Stimulated activated CD4-positive, alpha-beta T cell treated with anti-CD3 and anti-CD28 coated beads, TNF-alpha, amount 100 ng/mL, for 48 hours (primary cell): ENCODE data around the gene DMD.

Source experiments
- DNase-seq, 3 donors: peaks; one replicate each; pipeline ENCODE4 v3.0.0-alpha.2; 2020; ENCODE audit warnings: low read depth in 3 of 3

The DMD gene

DNA sequence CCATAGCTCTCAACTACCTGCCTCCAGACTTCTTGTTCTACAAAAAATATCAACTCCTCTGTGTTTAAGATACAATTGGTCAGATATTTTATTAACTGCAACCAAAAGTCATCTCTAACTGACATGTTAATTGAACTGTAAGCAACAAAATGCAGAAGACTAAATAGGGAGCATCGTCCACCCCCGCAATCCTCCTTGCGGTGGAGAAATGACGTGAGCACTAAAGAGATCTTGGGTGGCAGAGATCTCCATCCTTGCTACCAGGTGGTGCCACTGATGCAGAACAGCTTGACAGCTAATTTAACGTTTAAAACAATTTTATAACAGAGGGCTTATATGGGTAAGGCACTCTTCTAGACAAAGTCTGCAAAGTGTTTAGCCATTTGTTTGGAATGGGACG is 1975.1 kb downstream of the DMD start:
- no peak for DNase-seq

DNA sequence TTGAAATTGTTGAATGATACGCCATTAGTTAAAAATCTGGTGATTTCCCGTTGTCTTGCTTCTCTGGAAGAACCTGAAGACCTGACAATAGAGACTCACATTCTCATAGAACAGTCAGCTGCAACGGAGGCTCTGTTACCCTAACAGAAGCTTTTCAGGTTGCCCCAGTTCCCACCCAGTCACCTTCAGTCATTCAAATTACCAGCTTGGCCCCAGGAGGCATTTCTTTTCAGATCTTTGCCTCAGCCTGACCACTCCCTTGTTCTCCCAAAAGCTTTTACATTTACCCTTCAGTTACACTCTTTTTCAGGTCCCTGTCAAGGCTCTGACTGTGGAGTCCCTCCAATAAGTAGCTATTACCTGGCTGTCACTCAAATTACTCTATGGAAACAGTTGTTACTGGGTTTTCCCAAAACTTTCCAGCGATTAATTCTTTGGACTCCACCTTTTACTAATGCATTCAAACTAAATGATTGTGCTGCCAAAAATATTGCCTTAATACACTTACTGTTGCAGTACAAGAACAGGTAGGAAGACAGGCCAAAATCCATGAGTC is 1977.3 kb downstream of the DMD start:
- DNase-seq = no peak

DNA sequence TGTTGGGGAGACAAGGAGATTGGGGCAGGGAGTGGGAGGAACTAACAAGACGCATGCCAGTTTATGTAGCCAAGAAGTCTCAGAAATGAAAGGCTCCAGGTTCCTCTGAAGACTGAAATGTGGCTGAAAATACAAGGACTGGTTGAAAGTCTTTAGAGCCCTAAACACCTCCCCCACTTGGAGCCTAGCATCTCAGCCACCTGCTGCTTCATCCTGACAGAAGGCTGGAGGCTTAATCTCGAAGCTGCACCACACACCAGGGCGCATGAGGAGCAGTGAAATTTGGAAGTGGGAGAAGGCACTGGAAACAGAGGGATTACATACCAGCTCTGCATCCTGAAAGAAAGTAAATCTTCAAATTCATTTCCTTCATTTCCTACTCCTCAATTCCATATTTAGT is 1978.8 kb downstream of the DMD start:
- DNase-seq = no peak

DNA sequence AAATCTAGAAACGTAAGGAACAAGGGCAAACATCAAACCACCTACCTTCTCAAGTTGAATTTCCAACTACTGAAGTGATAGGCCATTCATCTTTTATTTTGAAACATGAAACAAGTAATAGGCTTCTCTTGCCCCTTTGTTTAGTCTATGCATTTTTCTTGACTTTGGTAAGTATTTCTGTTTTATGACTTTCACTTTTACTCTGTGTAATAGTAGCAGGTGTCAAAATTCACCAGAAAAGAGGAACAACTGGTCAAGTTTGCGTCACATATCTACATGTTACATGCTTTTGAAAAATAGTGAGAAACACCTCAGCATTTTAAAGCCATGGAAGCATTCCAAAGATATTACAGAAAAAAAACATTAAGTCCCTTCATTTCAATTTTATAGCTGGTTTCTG is 1982.4 kb downstream of the DMD start:
- DNase-seq = no peak

DNA sequence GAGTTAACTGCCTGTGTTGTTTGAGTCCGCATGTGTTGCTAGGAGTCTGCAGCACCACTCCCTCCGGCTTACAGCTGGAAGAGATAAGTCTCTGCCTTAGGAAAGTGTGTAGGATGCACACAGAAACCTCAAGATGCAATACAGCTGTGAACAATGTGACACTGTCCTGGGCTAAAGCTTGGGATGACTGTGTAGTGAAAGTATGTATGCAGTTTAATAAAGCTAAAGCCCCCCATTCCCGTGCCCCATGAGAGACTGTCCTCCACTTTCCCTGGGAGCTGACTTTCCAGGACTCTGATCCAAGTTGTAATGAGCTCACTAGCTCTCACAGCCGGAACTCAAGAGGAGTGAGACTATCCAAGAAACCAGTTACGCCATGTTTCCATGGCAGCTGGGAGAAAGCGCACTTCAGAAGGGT is 1982.9 kb downstream of the DMD start:
- DNase-seq = no peak

DNA sequence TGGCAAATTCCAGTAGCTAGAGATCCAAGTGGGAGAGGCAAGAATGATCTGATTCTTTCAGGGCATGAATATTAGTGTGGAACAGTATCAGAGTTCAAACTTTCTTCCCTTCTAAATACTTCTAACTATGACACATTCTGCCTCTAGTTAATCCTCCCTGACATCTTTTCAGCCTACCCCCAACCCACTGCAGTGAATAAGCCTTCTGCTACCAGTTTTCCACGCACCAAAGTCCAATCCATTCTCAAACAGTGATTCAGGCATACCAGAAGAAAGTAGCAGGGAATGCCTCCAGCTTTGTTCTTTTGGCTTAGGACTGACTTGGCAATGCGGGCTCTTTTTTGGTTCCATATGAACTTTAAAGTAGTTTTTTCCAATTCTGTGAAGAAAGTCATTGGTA is 1984.1 kb downstream of the DMD start:
- no peak for DNase-seq

DNA sequence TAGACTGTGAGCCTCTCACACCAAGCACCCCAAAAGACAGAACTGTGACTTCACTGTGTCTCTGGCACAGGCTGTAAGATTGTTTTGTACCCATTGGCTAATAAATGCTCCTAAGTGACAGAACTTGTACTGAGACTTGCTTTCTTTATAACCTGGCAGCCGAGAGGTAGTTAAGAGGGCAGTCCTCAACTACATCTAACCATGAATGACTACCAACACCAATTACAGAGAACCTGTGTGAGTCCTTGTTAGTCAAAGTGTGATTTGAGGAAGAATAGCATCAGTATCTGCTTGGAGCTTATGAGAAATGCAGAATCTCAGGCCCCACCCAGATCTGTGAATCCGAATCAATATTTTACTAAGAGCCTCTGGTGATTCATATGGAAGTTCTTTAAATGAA is 1985.5 kb downstream of the DMD start:
- no peak for DNase-seq

DNA sequence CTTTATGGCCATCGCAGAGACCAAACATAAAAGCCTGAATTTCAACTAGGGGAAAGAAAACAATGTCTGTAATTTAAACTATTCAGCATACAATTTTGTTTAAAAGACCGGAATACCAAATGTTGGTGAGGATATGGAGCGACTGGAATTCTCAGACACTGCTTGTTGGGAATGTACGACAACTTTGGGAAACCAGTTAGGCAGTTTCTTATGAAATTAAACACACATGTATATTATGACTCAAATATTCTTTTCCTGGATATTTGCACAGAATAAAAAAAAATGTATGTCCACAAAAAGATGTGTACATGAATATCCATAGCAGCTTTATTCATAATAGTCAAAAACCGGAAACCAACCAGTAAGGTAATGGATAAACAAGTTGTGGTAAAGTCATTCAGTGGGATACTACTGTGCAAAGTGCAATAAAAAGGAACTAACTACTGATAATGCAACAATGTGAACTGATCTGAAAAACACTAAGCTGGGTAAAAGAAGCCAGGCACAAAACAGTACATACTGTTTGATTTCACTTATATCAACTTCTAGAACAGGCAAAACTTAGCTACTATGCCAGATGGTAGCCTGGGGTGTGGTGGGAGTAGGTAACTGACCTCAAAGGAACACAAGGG is 1986.9 kb downstream of the DMD start:
- DNase-seq = no peak

DNA sequence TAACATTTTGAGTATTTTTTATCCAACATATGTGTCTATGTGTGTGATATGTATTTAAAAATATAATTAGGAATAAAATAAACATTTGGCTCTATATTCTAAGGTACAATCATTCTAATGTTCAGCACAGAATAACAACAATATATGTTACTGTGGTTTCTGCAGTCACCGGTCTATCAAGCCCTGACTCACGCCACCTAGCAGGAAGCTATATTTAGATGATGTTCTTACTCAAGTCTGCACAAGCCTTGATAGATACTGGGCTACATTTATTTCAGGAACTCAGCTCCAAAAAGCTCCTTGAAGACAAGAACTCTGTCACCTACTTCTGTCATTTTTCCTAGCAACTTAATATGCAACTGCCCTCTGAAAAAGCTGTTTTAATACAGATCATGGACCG is 1987.5 kb downstream of the DMD start:
- DNase-seq = no peak

DNA sequence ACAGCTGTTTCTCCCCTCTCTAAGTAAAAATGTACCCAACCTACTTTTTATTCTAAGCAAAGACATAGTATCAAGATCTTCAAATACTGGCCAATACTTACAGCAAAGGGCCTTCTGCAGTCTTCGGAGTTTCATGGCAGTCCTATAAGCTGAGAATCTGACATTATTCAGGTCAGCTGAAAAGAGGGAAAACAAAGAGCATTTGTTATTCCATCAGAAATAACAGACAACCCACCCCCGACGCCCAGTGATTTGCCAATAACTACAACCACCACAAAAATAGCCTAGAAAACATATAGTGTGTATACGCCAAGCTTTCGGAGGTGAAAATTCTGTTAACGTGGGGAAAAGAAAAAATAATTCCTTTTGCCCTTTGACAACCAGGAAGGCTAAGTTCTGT is 1988.4 kb downstream of the DMD start:
- DNase-seq = no peak

DNA sequence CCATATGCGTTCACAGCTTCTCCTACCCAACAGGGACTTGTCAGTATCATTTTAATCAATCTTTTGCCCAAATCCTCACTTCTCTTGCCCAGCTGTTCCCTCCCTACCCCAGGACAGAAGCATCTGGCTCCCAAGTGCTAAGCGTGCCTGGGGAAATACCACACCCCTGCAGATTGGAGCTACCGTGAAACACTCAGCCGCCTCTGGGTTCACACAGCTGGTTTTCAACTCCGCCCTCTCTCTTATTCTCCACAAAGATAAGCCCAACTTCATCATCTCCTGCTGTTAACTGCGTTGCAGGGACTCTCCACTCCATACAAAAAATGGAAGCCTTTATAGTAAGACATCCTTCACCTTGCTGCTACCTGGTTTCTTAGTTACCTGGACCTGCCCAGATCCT is 1992.2 kb downstream of the DMD start:
- no peak for DNase-seq

DNA sequence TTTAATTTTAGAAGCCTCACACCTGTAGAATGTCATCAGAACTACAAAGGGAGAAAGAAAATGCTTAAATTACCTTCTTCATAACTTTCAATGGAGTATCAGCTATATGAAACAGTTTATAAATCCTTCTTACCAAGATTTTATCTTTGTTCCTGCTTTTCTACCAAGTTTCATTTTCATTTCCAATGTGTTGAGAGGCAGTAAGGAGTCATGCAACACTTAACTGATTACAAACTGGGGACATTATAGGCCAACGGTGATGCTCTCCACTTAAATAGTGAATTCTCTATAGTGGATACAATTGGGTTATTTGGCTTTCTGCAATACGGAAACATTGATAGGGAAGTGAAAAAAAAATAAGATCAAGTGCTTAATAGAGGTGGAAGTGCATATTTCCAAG is 1994.3 kb downstream of the DMD start:
- no peak for DNase-seq

DNA sequence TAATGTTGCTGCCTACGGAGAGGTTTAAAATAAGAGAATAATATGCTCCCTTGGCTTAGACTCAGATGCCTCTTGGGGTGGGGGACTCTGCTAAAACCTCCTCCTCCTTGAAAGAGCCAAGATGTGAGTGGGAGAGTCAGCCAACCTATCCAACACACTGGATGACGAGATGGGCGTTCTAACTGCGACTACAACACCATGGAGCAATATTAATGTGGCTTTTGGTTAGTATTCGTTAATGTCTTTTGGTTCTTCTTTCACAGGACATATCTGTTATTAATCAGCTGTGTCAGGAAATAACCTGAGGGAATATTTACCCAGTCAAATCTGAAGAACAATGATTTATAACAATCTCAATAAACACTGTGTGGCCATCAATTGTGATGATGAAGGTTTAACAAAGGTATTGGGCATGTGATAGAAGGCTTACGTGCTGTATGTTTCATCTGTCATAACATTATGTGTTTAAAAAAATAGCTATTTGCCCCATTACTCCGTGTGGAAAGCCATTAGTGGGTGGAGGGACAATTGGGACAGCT is 1996.0 kb downstream of the DMD start:
- DNase-seq = no peak

DNA sequence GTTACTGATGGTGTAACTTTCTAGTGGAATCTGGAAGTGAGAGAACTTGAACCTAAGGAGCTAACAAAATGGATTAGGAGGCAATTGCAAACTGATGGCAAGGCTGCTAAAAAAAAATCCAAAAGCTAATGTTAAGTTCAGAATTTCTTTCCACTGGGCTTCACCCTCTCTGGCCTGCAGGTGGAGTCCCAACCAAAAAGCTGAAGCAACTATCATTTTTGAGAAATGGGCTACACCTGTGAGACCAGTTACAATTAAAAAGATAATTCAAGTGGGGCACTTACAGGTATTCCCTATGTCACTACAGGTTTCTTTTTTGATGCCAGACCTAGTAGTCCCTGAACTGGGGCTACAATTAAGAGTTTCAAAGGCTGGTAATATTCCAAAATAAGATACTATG is 1997.4 kb downstream of the DMD start:
- no peak for DNase-seq

DNA sequence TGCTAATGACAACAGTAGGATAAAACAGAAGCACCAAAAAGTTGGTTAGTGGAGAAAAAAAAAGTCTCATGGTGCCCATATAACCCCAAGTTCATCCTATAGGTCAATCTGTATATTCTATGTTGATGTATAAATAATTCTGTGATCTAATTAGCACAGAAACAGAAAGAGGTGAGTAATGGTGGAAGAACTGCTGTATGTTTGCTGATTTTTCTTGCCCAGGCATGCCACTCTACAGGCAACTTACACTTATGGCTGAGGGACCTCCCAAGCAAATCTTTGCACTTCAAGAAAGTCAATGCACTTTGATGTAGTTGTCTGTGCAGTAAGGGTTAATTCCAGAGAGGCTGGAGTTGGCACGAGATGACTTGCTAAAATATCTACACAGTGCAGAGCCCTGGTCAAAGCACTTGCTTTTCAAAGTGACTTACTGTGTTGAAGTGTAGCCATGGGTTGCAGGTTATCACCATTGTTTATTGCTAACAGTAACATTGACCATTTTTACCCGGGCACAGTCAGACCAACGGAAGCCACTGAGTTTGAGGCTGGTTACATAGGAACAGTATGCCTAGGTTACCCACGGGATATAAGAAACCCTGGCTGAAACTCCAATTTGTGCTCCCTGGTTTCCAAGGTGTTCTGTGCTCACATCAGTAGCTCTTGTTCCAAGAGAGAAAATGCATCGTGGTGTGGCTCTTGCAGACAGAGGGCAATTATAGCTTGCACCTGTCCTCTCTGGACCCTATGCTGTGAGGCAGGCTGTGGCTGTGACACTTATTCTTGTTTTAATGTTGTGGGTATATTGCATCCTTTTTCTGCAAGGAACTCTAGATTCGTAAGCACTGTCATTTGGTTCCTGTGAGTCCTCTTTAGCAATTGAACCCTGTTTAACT is 1998.2 kb downstream of the DMD start:
- DNase-seq = no peak

DNA sequence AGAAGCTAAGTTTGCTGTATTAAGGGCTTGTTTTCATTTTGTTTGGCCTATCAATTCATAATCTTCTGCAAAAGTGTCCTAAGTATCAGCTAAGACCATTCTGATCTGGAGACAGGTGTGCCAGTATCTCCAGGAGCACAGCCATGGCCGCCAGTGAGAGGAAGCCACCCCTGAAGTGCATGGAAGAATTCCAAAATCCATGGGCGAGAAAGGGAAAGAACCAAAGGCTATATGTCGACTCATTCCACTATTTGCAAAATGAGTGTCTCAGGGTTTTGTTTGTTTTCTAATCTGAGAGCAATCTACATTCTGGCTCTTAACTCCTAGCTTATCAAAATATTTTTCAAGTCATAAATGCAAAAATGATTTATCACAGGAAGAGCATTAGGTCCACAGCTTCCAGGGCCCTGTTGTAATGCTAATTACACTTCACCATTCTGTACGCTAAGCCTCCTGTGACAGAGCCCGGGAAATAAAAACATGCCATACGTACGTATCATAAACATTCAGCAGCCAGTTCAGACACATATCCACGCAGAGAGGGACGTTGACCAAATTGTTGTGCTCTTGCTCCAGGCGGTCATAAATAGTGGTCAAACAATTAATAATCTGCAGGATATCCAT is 2002.2 kb downstream of the DMD start:
- DNase-seq = no peak

DNA sequence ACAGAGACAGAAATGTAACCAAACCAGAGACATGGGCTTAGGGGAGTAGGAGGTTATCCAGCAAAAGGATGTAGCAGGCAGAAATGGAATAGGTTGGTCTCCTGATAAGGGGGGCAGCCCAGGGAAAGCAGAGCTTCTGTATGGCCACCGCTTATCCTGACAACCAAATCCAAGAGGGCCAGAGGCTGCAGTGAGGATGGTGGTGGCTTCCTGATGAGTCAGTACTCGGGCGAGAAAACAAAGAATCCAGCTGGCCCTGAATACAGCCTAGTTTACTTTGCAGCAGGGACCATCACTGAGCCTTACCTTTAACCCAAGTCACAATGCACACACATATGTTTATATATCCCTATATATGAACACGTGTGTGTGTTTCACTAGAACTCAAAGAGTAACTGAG is 2009.8 kb downstream of the DMD start:
- no peak for DNase-seq

DNA sequence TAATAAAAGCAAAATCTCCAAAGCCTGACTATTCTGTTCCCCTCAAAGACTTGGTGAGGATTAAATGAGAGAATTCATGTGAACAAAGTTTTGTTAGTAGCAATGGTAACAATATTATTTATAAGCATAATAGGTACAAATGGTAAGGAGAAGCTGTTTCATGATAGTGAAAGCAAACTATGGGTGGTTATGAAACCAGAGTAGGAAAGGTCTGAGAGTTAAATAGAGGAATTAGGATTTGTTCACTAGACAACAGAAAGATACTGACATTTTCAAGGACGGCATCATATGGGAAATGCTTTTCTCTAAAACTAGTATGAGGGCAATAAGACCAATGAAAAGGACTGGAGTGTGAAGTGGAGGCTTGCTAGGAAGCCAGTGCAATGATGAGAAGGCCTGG is 2010.9 kb downstream of the DMD start:
- DNase-seq = no peak

DNA sequence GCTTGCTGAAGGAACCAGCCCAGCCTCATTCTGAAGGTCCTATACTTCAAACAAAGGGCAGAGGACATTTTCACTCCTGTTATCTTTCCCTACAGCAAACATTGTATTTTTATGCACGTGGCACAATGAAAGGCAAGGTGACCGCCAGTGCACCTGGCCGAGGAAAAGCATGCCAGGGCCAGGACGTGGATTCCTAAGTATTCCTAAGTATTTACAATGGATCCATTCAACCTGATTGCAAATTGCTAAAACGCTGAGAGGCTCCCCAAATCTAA is 2011.6 kb downstream of the DMD start:
- no peak for DNase-seq

DNA sequence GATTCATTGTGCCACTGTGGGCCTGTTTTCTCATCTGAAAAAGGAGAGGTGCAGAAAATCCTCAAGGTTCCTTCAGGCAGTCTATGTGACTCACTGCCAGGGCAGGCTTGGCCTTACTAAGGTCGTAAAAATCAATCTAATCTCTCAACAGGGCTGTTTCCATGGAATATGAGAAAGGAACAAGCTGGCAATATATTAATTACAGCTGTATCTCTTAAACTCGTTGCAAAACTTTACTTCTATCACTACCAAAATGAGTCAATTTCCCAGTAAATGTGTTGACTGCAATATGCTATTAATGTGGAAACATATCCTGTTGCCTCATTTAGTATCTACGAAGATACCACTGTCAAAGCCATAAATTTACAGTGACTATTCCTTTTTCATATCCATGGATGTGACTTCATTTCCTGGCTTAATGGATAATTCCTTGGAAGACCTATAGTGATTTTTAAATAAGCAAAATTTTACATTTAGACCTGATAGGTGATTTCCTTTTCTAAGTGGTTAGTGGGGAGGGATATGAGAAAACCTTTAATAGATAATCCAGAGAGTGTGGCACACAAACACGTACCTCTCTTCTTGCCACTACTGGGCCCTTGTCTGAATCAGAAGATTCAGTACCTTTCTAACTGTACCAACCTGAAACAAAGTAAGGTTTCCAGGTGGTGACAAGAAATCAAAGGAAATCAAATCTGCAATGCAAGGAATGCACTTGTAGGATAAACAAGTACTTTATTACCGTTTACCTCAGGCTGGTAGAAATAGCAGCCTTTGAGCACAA is 2012.1 kb downstream of the DMD start:
- DNase-seq = no peak

DNA sequence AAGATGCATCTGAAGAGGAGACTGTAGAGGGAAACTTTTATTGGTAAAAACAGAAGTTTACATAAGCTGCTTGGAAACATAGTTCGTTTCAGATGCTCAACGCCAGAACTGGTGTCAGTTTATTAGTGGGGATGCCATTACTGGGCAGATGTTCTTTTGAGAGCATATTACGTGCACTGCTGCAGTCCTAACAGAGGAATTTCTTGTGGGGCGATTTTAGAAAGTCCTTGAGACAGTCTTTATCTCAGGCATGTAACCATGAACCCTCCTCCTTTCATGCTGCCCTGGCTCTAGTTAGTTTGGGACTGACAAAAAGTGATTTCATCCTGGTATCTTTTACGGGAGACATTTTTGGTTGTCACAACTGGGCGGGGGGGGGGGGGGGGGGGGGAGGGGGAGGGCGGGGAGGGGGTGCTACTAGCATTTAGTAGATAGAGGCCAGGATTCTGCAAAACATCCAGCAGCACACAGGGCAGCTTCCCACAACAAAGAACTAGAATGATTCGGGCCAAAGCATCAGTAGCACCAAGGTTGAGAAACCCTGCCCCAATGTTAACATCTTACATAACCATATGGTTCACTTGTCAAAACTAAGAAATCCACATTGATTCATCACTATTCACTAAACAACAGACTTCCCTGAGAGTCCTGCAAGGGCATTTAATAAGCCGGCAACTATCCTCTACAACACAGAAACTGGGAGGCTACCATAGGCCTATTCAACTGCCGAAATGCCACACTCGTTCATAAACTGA is 2021.0 kb downstream of the DMD start:
- no peak for DNase-seq
